OCI-LY3 (cell line): ENCODE data around the gene SNX10.

Experiments used
- H2AFZ ChIP-seq: fragments of 200-600, 300-600 bp; shearing (Covaris generic); 2 replicates; pipeline ENCODE4 v1.6.0; 2014; ENCODE audit warnings: antibody characterized with exemption, low read depth, low read length
- H3K27ac ChIP-seq: fragments of 200-600, 300-600 bp; sonication (generic); 2 replicates; pipeline ENCODE4 v1.5.1; 2014; ENCODE audit warnings: mild to moderate bottlenecking, low read length, moderate library complexity, mixed read lengths
- H3K27me3 ChIP-seq: fragments of 200-600, 300-600 bp; sonication (generic); 2 replicates; pipeline ENCODE4 v1.6.1; 2014; ENCODE audit warnings: low read depth, low read length, mixed read lengths
- H3K36me3 ChIP-seq: fragments of 200-600, 300-600 bp; sonication (generic); replicated peaks from 2 replicates; pipeline ENCODE3; 2014; ENCODE audit warnings: low read depth, low read length, mixed read lengths
- H3K4me1 ChIP-seq: fragments of 300-600, 200-600 bp; sonication (generic); 2 replicates; pipeline ENCODE4 v1.6.1; 2014; ENCODE audit warnings: low read length, mixed read lengths
- H3K4me2 ChIP-seq: fragments of 200-600, 300-600 bp; sonication (generic); 2 replicates; pipeline ENCODE4 v1.6.1; 2014; ENCODE audit warnings: low read length, mixed read lengths
- H3K4me3 ChIP-seq: fragments of 300-600, 200-600 bp; sonication (generic); 2 replicates; pipeline ENCODE4 v1.5.1; 2014; ENCODE audit warnings: antibody characterized with exemption, mild to moderate bottlenecking, low read length, moderate library complexity
- H3K79me2 ChIP-seq: fragments of 300-600, 200-600 bp; shearing (Covaris generic); 2 replicates; pipeline ENCODE4 v1.6.1; 2014; ENCODE audit warnings: mild to moderate bottlenecking, low read length, mixed read lengths
- H3K9ac ChIP-seq: fragments of 300-600, 200-600 bp; shearing (Covaris generic); 2 replicates; pipeline ENCODE4 v1.6.0; 2014; ENCODE audit warnings: mild to moderate bottlenecking, low read length, moderate library complexity
- H3K9me3 ChIP-seq: fragments of 200-600, 300-600 bp; shearing (Covaris generic); 2 replicates; pipeline ENCODE4 v1.6.1; 2014; ENCODE audit warnings: low read length, mixed read lengths; ENCODE audit not compliant: insufficient read depth
- H4K20me1 ChIP-seq: fragments of 200-600, 300-600 bp; sonication (generic); 2 replicates; pipeline ENCODE4 v1.6.1; 2016; ENCODE audit warnings: low read length, mixed read lengths; ENCODE audit not compliant: insufficient read depth
- CTCF ChIP-seq: fragments of 200-600, 300-600 bp; sonication (generic); IDR thresholded peaks from 2 replicates; pipeline ENCODE4 v1.5.1; 2014; ENCODE audit warnings: antibody characterized with exemption, low read length, low read depth
- EZH2phosphoT487 ChIP-seq: fragments of 200-600 bp; shearing (Covaris generic); IDR thresholded peaks from 2 replicates; pipeline ENCODE4 v1.6.1; 2018; ENCODE audit warnings: antibody characterized with exemption, mixed run types, low read depth

Gene SNX10

GRCh38 chr7:26343320-26343832 lies 51.7 kb downstream of the SNX10 start:
- Histone ChIP-seq H3K27me3 (no peaks in the 10 kb centered on the region), H3K36me3 (no peaks in the 10 kb centered on the region), H4K20me1 (no peaks in the 10 kb centered on the region), H3K4me1 (peaks cover 6% of the 10 kb centered on the region), H2AFZ (no peak overlapping the region), H3K9me3 (no peaks in the 10 kb centered on the region), H3K4me3 (no peak overlapping the region), H3K4me2 (no peak overlapping the region), H3K79me2 (no peaks in the 10 kb centered on the region), H3K27ac (no peak overlapping the region), H3K9ac (no peak overlapping the region)
- TF ChIP-seq EZH2phosphoT487 (no peak), CTCF (no peak)

GRCh38 chr7:26343837-26344236 lies 52.2 kb downstream of the SNX10 start:
- H3K27me3 ChIP-seq, result no peaks in the 10 kb centered on the region
- no peaks in the 10 kb centered on the region for H3K79me2 ChIP-seq
- H3K9ac ChIP-seq, result no peak overlapping the region
- no peaks in the 10 kb centered on the region for H4K20me1 ChIP-seq
- peaks cover 8% of the 10 kb centered on the region for H3K4me1 ChIP-seq
- no peak overlapping the region for H3K4me3 ChIP-seq
- no peak overlapping the region for H3K27ac ChIP-seq
- no peak overlapping the region for H2AFZ ChIP-seq
- H3K36me3 ChIP-seq, result no peaks in the 10 kb centered on the region
- TF ChIP-seq CTCF, result no peak
- TF ChIP-seq EZH2phosphoT487, result no peak
- H3K4me2 ChIP-seq, result no peak overlapping the region
- no peaks in the 10 kb centered on the region for H3K9me3 ChIP-seq

- no peaks in the 10 kb centered on the region for H3K9me3 ChIP-seq
- H3K27ac ChIP-seq, result no peak overlapping the region
- H2AFZ ChIP-seq, result no peak overlapping the region
- peaks cover 8% of the 10 kb centered on the region for H3K4me1 ChIP-seq
- H3K4me2 ChIP-seq, result no peak overlapping the region
- no peaks in the 10 kb centered on the region for H3K79me2 ChIP-seq
- no peak for TF ChIP-seq CTCF
- TF ChIP-seq EZH2phosphoT487, result no peak
- no peaks in the 10 kb centered on the region for H3K27me3 ChIP-seq
- H3K4me3 ChIP-seq, result no peak overlapping the region
- no peaks in the 10 kb centered on the region for H3K36me3 ChIP-seq
- H3K9ac ChIP-seq, result no peak overlapping the region
- no peaks in the 10 kb centered on the region for H4K20me1 ChIP-seq
Observed at GRCh38 chr7:26345202-26345601, 53.5 kb downstream of the SNX10 start.

- Histone ChIP-seq H3K27me3 (no peaks in the 10 kb centered on the region), H3K9ac (no peak overlapping the region), H3K9me3 (no peaks in the 10 kb centered on the region), H3K36me3 (no peaks in the 10 kb centered on the region), H3K4me3 (no peak overlapping the region), H3K4me2 (no peak overlapping the region), H2AFZ (no peak overlapping the region), H3K79me2 (no peaks in the 10 kb centered on the region), H3K27ac (no peak overlapping the region), H4K20me1 (no peaks in the 10 kb centered on the region), H3K4me1 (peaks cover 8% of the 10 kb centered on the region)
- TF ChIP-seq EZH2phosphoT487, result no peak
- TF ChIP-seq CTCF, result no peak
Observed at GRCh38 chr7:26345837-26346236, 54.2 kb downstream of the SNX10 start.
